HS-5 (cell line): Measurements from ENCODE around the gene MPPED1.

Experiments
- DNase-seq: peaks from one replicate; pipeline ENCODE4 v3.0.0-alpha.2; 2012; ENCODE audit warnings: low read depth

The MPPED1 gene

GRCh38 chr22:43392385-43392989 lies 19.3 kb upstream of the MPPED1 start:
- no peak for DNase-seq

GRCh38 chr22:43393132-43393843 lies 18.5 kb upstream of the MPPED1 start:
- no peak for DNase-seq

- no peak for DNase-seq
Measured at GRCh38 chr22:43393844-43394474, 17.9 kb upstream of the MPPED1 start.

- DNase-seq, result no peak
Measured at GRCh38 chr22:43395086-43395695, 16.6 kb upstream of the MPPED1 start.

- no peak for DNase-seq
Measured at GRCh38 chr22:43396321-43396933, 15.4 kb upstream of the MPPED1 start.

- DNase-seq, result no peak
Measured at GRCh38 chr22:43396934-43397457, 14.8 kb upstream of the MPPED1 start.

- DNase-seq, result no peak
Measured at GRCh38 chr22:43397766-43398165, 14.0 kb upstream of the MPPED1 start.

GRCh38 chr22:43398246-43398645 lies 13.6 kb upstream of the MPPED1 start:
- DNase-seq, result no peak

- no peak for DNase-seq
Measured at GRCh38 chr22:43398910-43399309, 12.9 kb upstream of the MPPED1 start.

GRCh38 chr22:43399338-43399979 lies 12.4 kb upstream of the MPPED1 start:
- DNase-seq, result no peak

- DNase-seq, result no peak
Measured at GRCh38 chr22:43399980-43400358, 11.8 kb upstream of the MPPED1 start.

- no peak for DNase-seq
Measured at GRCh38 chr22:43400449-43400848, 11.4 kb upstream of the MPPED1 start.

GRCh38 chr22:43401233-43401632 lies 10.6 kb upstream of the MPPED1 start:
- DNase-seq, result no peak

- DNase-seq, result no peak
Measured at GRCh38 chr22:43401661-43402060, 10.2 kb upstream of the MPPED1 start.

- no peak for DNase-seq
Measured at GRCh38 chr22:43402128-43402527, 9.7 kb upstream of the MPPED1 start.

GRCh38 chr22:43404673-43405385 lies 7.0 kb upstream of the MPPED1 start:
- DNase-seq, result no peak

- DNase-seq, result no peak
Measured at GRCh38 chr22:43406186-43406790, 5.5 kb upstream of the MPPED1 start.

GRCh38 chr22:43407591-43407990 lies 4.2 kb upstream of the MPPED1 start:
- no peak for DNase-seq

GRCh38 chr22:43408009-43408408 lies 3.8 kb upstream of the MPPED1 start:
- no peak for DNase-seq

- DNase-seq, result no peak
Measured at GRCh38 chr22:43409046-43409445, 2.8 kb upstream of the MPPED1 start.

GRCh38 chr22:43409800-43410199 lies 2.0 kb upstream of the MPPED1 start:
- DNase-seq, result no peak
